Neural progenitor cell (in vitro differentiated cells): Measurements from ENCODE around the gene H6PD.

Experiments used
- EZH2 ChIP-seq: fragments of 200-600 bp; sonication (generic); IDR thresholded peaks from 2 replicates; pipeline ENCODE4 v1.6.1; 2017; ENCODE audit warnings: antibody characterized with exemption, mild to moderate bottlenecking, moderate library complexity
- EZH2phosphoT487 ChIP-seq: fragments of 200-600 bp; sonication (generic); IDR thresholded peaks from 2 replicates; pipeline ENCODE4 v1.6.1; 2017; ENCODE audit warnings: antibody characterized with exemption
- TF ChIP-seq, protein P1 (sequence below): fragments of 200-600 bp; sonication (generic); IDR thresholded peaks from 2 replicates; pipeline ENCODE4 v1.5.1; 2017; ENCODE audit warnings: antibody characterized with exemption, mild to moderate bottlenecking

DNA sequence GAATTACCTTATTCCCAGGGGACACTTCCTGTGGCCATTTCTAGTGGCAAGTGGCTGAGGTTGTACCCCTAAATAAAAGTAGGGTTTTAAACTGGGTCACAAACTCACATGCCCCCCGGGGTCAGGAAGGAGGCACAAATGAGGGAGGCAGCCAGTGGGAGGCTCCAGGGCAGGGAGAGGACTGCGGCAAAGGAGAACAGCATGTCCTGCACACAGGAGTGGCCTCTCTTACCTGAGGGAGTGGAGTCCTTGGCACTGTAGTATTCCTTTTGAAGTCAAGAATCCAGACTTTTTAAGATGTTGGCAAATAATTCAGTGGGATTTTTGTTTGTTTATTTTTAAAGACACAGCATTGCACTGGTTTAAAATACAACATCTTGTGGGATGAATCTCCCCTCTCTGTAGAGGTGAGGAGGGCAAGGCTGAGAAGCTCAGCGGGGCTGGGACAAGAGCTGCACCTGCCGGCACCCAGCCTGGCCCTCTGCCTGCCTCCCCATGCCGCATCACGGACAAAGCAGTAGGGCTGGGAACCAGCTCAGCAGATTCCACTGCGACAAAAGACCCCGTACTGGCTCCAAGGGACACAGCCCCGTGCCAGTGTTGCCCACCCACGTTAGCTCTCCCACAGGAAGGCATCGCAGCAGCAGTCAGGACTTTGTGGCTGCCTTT is 80.3 kb downstream of the H6PD start:
- TF ChIP-seq, protein P1, sequence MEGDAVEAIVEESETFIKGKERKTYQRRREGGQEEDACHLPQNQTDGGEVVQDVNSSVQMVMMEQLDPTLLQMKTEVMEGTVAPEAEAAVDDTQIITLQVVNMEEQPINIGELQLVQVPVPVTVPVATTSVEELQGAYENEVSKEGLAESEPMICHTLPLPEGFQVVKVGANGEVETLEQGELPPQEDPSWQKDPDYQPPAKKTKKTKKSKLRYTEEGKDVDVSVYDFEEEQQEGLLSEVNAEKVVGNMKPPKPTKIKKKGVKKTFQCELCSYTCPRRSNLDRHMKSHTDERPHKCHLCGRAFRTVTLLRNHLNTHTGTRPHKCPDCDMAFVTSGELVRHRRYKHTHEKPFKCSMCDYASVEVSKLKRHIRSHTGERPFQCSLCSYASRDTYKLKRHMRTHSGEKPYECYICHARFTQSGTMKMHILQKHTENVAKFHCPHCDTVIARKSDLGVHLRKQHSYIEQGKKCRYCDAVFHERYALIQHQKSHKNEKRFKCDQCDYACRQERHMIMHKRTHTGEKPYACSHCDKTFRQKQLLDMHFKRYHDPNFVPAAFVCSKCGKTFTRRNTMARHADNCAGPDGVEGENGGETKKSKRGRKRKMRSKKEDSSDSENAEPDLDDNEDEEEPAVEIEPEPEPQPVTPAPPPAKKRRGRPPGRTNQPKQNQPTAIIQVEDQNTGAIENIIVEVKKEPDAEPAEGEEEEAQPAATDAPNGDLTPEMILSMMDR = no peak
- TF ChIP-seq EZH2phosphoT487 (no peak), EZH2 (no peak)
